ENCODE measurements around the gene ITGB1.
"Not testable (repeated sequence)": the region's sequence is repeated elsewhere in the genome, so short reads cannot be mapped to it uniquely, and the experiment has no call there.

ITGB1 gene

GRCh38 chr10:32995066-32995622, 37.1 kb upstream of the ITGB1 start:
- peak overlapping the region in 1 of 2 donors; percentile 32 for H3K27ac ChIP-seq
- no peak for TF ChIP-seq CTCF (IDR thresholded peaks at IDR 0.05)

GRCh38 chr10:32994632-32995031, 36.6 kb upstream of the ITGB1 start:
- H3K27ac ChIP-seq; H3K4me3 ChIP-seq; DNase-seq (ENCODE audit: low spot score): not testable (repeated sequence)

More at GRCh38 chr10:32995066-32995622, 37.1 kb upstream of the ITGB1 start:
- no peak overlapping the region for H3K4me3 ChIP-seq
- no peak for DNase-seq (ENCODE audit: low spot score)

- peak overlapping the region; percentile 43 to 63 for H3K27ac ChIP-seq
- DNase-seq (ENCODE audit: low spot score); H3K4me3 ChIP-seq: not testable (repeated sequence)
These were observed 34.3 kb upstream of the ITGB1 start for GRCh38 chr10:32992310-32992709.

- DNase-seq (ENCODE audit: low spot score) = no peak
- no peak overlapping the region for H3K4me3 ChIP-seq
- no peak overlapping the region for H3K27ac ChIP-seq
- TF ChIP-seq CTCF (IDR thresholded peaks at IDR 0.05) = no peak
These were observed 32.8 kb upstream of the ITGB1 start for GRCh38 chr10:32990811-32991210.

- TF ChIP-seq CTCF (IDR thresholded peaks at IDR 0.05) = no peak
- no peak for DNase-seq (ENCODE audit: low spot score)
- no peak overlapping the region for H3K4me3 ChIP-seq
- no peak overlapping the region for H3K27ac ChIP-seq
These were observed 30.6 kb upstream of the ITGB1 start for GRCh38 chr10:32988604-32989003.

- TF ChIP-seq CTCF (IDR thresholded peaks at IDR 0.05) = no peak
- no peak overlapping the region for H3K27ac ChIP-seq
- DNase-seq (ENCODE audit: low spot score) = no peak
These were observed 29.1 kb upstream of the ITGB1 start for GRCh38 chr10:32987172-32987571.

GRCh38 chr10:32985775-32986350, 27.8 kb upstream of the ITGB1 start:
- H3K27ac ChIP-seq = peak overlapping the region in 1 of 2 donors; percentile 24
- no peak for TF ChIP-seq CTCF (IDR thresholded peaks at IDR 0.05)
- no peak for DNase-seq (ENCODE audit: low spot score)
- no peak overlapping the region for H3K4me3 ChIP-seq

More at GRCh38 chr10:32987172-32987571, 29.1 kb upstream of the ITGB1 start:
- H3K4me3 ChIP-seq = no peak overlapping the region

- DNase-seq (ENCODE audit: low spot score) = no peak
- TF ChIP-seq CTCF (IDR thresholded peaks at IDR 0.05) = no peak
- Histone ChIP-seq H3K4me3 (no peak overlapping the region), H3K27ac (peak overlapping the region in 1 of 2 donors; percentile 24)
These were observed 27.3 kb upstream of the ITGB1 start for GRCh38 chr10:32985341-32985764.
